GM12878 (cell line): ENCODE results near the gene OMG. TPM values are rescaled to one million over a fixed set of nuclear protein-coding genes. Genes with fewer than 3 reads are reported as not detected.

ENCODE experiments used
- ATAC-seq: fragments of 200-7000 bp; cut with Tn5 transposase; 3 replicates; pipeline ENCODE4 v1.9.1; 2020; ENCODE audit warnings: mild to moderate bottlenecking, moderate library complexity
- BruUV-seq: library from RNA; stranded (reverse); fragments of 400-500 nt; replicated peaks from 2 replicates; lab custom pipeline; 2021; lab: Mats Ljungman, UMichigan
- CTCF ChIA-PET: fragments of 300-600 bp; sonication (Branson Sonifier 250); formaldehyde crosslinking; extraction: SDS; loops from one replicate; lab custom pipeline; 2021; ENCODE audit warnings: inconsistent platforms; lab: Yijun Ruan, JAX
- POLR2A ChIA-PET: fragments of 350-600 bp; formaldehyde crosslinking; extraction: SDS; loops from one replicate; lab custom pipeline; 2021; ENCODE audit warnings: inconsistent platforms; lab: Charles Lee
- RAD21 ChIA-PET: fragments of 300-600 bp; sonication (Branson Sonifier 250); formaldehyde crosslinking; loops from one replicate; lab custom pipeline; 2023; ENCODE audit warnings: antibody characterized with exemption; ENCODE audit not compliant: unreplicated experiment; lab: Charles Lee
- SMC1A ChIA-PET: fragments of 300-600 bp; sonication (Branson Sonifier 250); formaldehyde crosslinking; loops from one replicate; lab custom pipeline; 2023; ENCODE audit not compliant: unreplicated experiment, uncharacterized antibody; lab: Charles Lee
- DNase-seq: peaks from one replicate; pipeline ENCODE4 v3.0.0-alpha.2; 2011; ENCODE audit warnings: low read depth, low spot score
- FAIRE-seq: peaks from 3 replicates; lab custom pipeline; 2011; peaks lifted over from hg19 to GRCh38; lab: Jason Lieb, UNC
- H2AFZ ChIP-seq: 2 replicates; pipeline ENCODE4 v1.6.0; 2011; ENCODE audit warnings: low read depth, low read length, control low read depth; ENCODE audit not compliant: control insufficient read depth
- H3K27ac ChIP-seq: 2 replicates; pipeline ENCODE4 v1.5.1; 2011; ENCODE audit warnings: control low read depth; ENCODE audit not compliant: control insufficient read depth, insufficient read depth
- H3K27me3 ChIP-seq, 2 experiments: replicated peaks in 1 of 2; 2 replicates each; pipeline versions ENCODE4 v1.6.0 to v1.6.1; 2011; ENCODE audit warnings: low read length in 1 of 2; ENCODE audit not compliant: control insufficient read depth in 2 of 2, insufficient read depth in 2 of 2
- H3K36me3 ChIP-seq, 2 experiments: 2 replicates each; pipeline ENCODE4 v1.5.1; 2011; ENCODE audit warnings: low read length in 1 of 2; ENCODE audit not compliant: control insufficient read depth in 2 of 2, insufficient read depth in 2 of 2
- H3K4me1 ChIP-seq: 2 replicates; pipeline ENCODE4 v1.6.1; 2011; ENCODE audit warnings: mild to moderate bottlenecking, low read length, moderate library complexity, mixed read lengths; ENCODE audit not compliant: control insufficient read depth, insufficient read depth
- H3K4me2 ChIP-seq: 2 replicates; pipeline ENCODE4 v1.6.0; 2011; ENCODE audit warnings: control low read depth; ENCODE audit not compliant: control insufficient read depth, insufficient read depth
- H3K4me3 ChIP-seq: fragments of 200-600 bp; sonication (generic); 2 replicates; pipeline ENCODE4 v1.5.1; 2016
- H3K79me2 ChIP-seq: 2 replicates; pipeline ENCODE4 v1.6.0; 2011; ENCODE audit warnings: low read length; ENCODE audit not compliant: control insufficient read depth, insufficient read depth
- H3K9ac ChIP-seq: 2 replicates; pipeline ENCODE4 v1.8.0; 2011; ENCODE audit warnings: low read length, control low read depth, mixed read lengths; ENCODE audit not compliant: control insufficient read depth, insufficient read depth
- H3K9me3 ChIP-seq: replicated peaks from 3 replicates; pipeline ENCODE4 v1.5.1; 2011; ENCODE audit warnings: mild to moderate bottlenecking, low read length; ENCODE audit not compliant: control insufficient read depth, insufficient read depth
- H4K20me1 ChIP-seq: 2 replicates; pipeline ENCODE4 v1.6.0; 2011; ENCODE audit not compliant: control insufficient read depth, insufficient read depth
- CBX3 ChIP-seq: fragments of 200-600 bp; sonication (generic); IDR thresholded peaks from 2 replicates; pipeline ENCODE4 v1.6.1; 2016; ENCODE audit warnings: low read depth, borderline replicate concordance
- DPF2 ChIP-seq: fragments of 450-650 bp; IDR thresholded peaks from 2 replicates; pipeline ENCODE4 v1.6.1; 2017; ENCODE audit warnings: mild to moderate bottlenecking
- ESRRA ChIP-seq: IDR thresholded peaks from 2 replicates; pipeline ENCODE4 v1.6.1; 2012; ENCODE audit warnings: mild to moderate bottlenecking, low read length, improper control_type of control experiment
- MTA2 ChIP-seq: fragments of 450-650 bp; IDR thresholded peaks from 2 replicates; pipeline ENCODE4 v1.6.1; 2016; ENCODE audit warnings: low read depth, mild to moderate bottlenecking, moderate library complexity
- NR2F1 ChIP-seq: fragments of 450-650 bp; conservative IDR thresholded peaks from 2 replicates; pipeline ENCODE4 v1.6.1; 2017; ENCODE audit warnings: mild to moderate bottlenecking
- NRF1 ChIP-seq: conservative IDR thresholded peaks from 2 replicates; pipeline ENCODE4 v1.6.1; 2011; ENCODE audit warnings: mild to moderate bottlenecking, low read depth, low read length, improper control_type of control experiment
- PAX5 ChIP-seq: IDR thresholded peaks from 2 replicates; pipeline ENCODE4 v1.6.1; 2011; ENCODE audit warnings: low read depth, low read length, borderline replicate concordance
- PML ChIP-seq: IDR thresholded peaks from 2 replicates; pipeline ENCODE4 v1.6.1; 2012; ENCODE audit warnings: low read length, inconsistent platforms
- RB1 ChIP-seq: fragments of 450-650 bp; formaldehyde crosslinking; IDR thresholded peaks from 2 replicates; pipeline ENCODE4 v1.6.1; 2017; ENCODE audit warnings: mild to moderate bottlenecking, borderline replicate concordance
- SIX5 ChIP-seq: IDR thresholded peaks from 2 replicates; pipeline ENCODE4 v1.6.1; 2011; ENCODE audit warnings: mild to moderate bottlenecking, low read depth, low read length, moderate library complexity; ENCODE audit not compliant: severe bottlenecking
- SPI1 ChIP-seq: IDR thresholded peaks from 2 replicates; pipeline ENCODE4 v1.6.1; 2011; ENCODE audit warnings: low read depth, mild to moderate bottlenecking, low read length, moderate library complexity, borderline replicate concordance; ENCODE audit not compliant: insufficient read depth
- STAT1 ChIP-seq: fragments of 450-650 bp; conservative IDR thresholded peaks from 2 replicates; pipeline ENCODE4 v1.6.1; 2014; ENCODE audit warnings: antibody characterized with exemption, mild to moderate bottlenecking
- ZNF207 ChIP-seq: fragments of 450-650 bp; IDR thresholded peaks from 2 replicates; pipeline ENCODE4 v1.6.1; 2014; ENCODE audit warnings: antibody characterized with exemption, mild to moderate bottlenecking, borderline replicate concordance
- WGBS: methylation state at CpG from one replicate; pipeline ENCODE4 v1.1.6; 2016; ENCODE audit warnings: low lambda C conversion rate; ENCODE audit not compliant: insufficient replicate concordance, insufficient coverage; ENCODE audit errors: missing lambda C conversion rate; 5-methylcytosine and 5-hydroxymethylcytosine counted together
- in situ Hi-C: fragments of 300-500 bp; cut with MboI; formaldehyde crosslinking; loops from 9 replicates; pipeline ENCODE4 v1.14.3; 2018; ENCODE audit warnings: mixed read lengths
- intact Hi-C: fragments of 100-400 bp; cut with micrococcal nuclease; formaldehyde crosslinking; loops from one replicate; pipeline ENCODE4 v1.14.2; 2022; ENCODE audit not compliant: unreplicated experiment
- polyA plus RNA-seq, 11 experiments: library from polyadenylated mRNA; depleted of rRNA in 4 of 11; unstranded in 6 of 11; stranded (reverse) in 5 of 11; fragments of >200 nt; fragmentation: Nextera tagmentation in 4 of 11; fragmentation: Illumina TruSeq in 1 of 11; extraction: Ambion mirVana in 4 of 11; extraction: Trizol in 1 of 11; gene quantifications; 1 replicate in 1 of 11; 2 replicates in 10 of 11; pipeline versions ENCODE4 v1.2.1 to v1.2.3, GENCODE V29; 2011 to 2016; ENCODE audit warnings: inconsistent platforms in 2 of 11, missing spikeins in 2 of 11, low read depth in 1 of 11
- total RNA-seq, 4 experiments: library from RNA; depleted of rRNA in 3 of 4; stranded (reverse); fragments of >200 nt in 3 of 4; fragmentation: Illumina TruSeq in 1 of 4; extraction: Trizol in 1 of 4; gene quantifications; 2 replicates each; pipeline versions ENCODE4 v1.2.1 to v1.2.3, GENCODE V29; 2013 to 2021
- TF ChIP-seq, protein P1 (sequence below): fragments of 450-650 bp; IDR thresholded peaks from 2 replicates; pipeline ENCODE4 v1.6.1; 2014; ENCODE audit warnings: mild to moderate bottlenecking
- TF ChIP-seq, protein P2 (sequence below): IDR thresholded peaks from 2 replicates; pipeline ENCODE4 v1.6.1; 2011; ENCODE audit warnings: borderline replicate concordance, low read depth, mild to moderate bottlenecking, moderate library complexity, mixed read lengths, low read length; ENCODE audit not compliant: insufficient read depth; ENCODE audit errors: extremely low read length

OMG gene
- total and polyA plus RNA-seq, 10 of the 15 experiments (the other 5 are each of a cell fraction or from before 2014, with no cell fraction given), result 0.09 to 0.96 (median 0.26) TPM

GRCh38 chr17:31274252-31274651 lies 22.8 kb downstream of the OMG start:
- FAIRE-seq (no peak), DNase-seq (no peak), ATAC-seq (no peak)
- POLR2A ChIA-PET, result no interaction called here
- H3K4me3 ChIP-seq, result no peak overlapping the region
- H4K20me1 ChIP-seq, result no peaks in the 10 kb centered on the region
- SMC1A ChIA-PET, result no interaction called here
- no peak overlapping the region for H2AFZ ChIP-seq
- no TSS peak for BruUV-seq
- whole genome bisulfite sequencing, result 98% methylated on average over 2 of the region's 2 CpGs
- no peaks in the 10 kb centered on the region for H3K79me2 ChIP-seq
- RAD21 ChIA-PET, result no interaction called here
- no peak for TF ChIP-seq ESRRA
- no peak for TF ChIP-seq PML
- TF ChIP-seq PAX5, result no peak
- no peak for TF ChIP-seq SPI1
- TF ChIP-seq DPF2, result no peak
- TF ChIP-seq ZNF207, result no peak
- TF ChIP-seq, protein P1, sequence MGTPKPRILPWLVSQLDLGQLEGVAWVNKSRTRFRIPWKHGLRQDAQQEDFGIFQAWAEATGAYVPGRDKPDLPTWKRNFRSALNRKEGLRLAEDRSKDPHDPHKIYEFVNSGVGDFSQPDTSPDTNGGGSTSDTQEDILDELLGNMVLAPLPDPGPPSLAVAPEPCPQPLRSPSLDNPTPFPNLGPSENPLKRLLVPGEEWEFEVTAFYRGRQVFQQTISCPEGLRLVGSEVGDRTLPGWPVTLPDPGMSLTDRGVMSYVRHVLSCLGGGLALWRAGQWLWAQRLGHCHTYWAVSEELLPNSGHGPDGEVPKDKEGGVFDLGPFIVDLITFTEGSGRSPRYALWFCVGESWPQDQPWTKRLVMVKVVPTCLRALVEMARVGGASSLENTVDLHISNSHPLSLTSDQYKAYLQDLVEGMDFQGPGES, result no peak
- intact Hi-C loops (no loop called here), in situ Hi-C loops (no loop called here)
- peaks cover 0 to 12% of the 10 kb centered on the region in 2 experiments; a peak in 2 of 4 replicates for H3K36me3 ChIP-seq
- H3K9ac ChIP-seq, result no peak overlapping the region
- CTCF ChIA-PET, result no interaction called here
- no peak overlapping the region for H3K27ac ChIP-seq
- H3K4me1 ChIP-seq, result no peaks in the 10 kb centered on the region
- no peaks in the 10 kb centered on the region for H3K9me3 ChIP-seq
- H3K27me3 ChIP-seq, result no peaks in the 10 kb centered on the region
- H3K4me2 ChIP-seq, result no peak overlapping the region

DNA sequence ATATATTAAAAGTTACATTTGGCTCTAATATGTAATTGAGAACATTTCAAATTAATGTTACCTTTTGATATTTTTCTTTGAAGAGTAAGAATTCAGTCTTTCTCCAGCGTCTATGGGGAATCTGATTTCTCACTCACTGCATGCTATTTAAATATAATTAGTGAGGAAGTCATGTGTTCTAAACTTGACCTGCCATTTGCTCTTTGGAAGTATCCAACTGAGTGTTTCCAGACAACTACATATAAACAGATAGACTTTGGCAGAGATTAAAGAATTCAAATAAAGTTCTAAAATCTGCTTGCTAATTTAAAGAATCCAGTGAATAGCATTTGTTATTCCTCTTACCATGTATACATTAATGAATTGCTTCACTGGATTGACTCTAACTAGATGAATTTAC lies 23.5 kb downstream of the OMG start:
- H3K27me3 ChIP-seq, result no peaks in the 10 kb centered on the region
- BruUV-seq, result no TSS peak
- in situ Hi-C loops (no loop called here), intact Hi-C loops (no loop called here)
- 100% methylated on average over 1 of the region's 1 CpG for whole genome bisulfite sequencing
- no peak for ATAC-seq
- RAD21 ChIA-PET, result no interaction called here
- H2AFZ ChIP-seq, result no peak overlapping the region
- no peaks in the 10 kb centered on the region for H3K4me1 ChIP-seq
- H4K20me1 ChIP-seq, result no peaks in the 10 kb centered on the region
- H3K79me2 ChIP-seq, result no peaks in the 10 kb centered on the region
- peaks cover 0 to 8% of the 10 kb centered on the region in 2 experiments; a peak in 2 of 4 replicates for H3K36me3 ChIP-seq
- POLR2A ChIA-PET, result no interaction called here
- H3K4me3 ChIP-seq, result no peak overlapping the region
- no peak overlapping the region for H3K9ac ChIP-seq
- no peak for FAIRE-seq
- SMC1A ChIA-PET, result no interaction called here
- CTCF ChIA-PET, result no interaction called here
- no peak overlapping the region for H3K27ac ChIP-seq
- no peak for DNase-seq
- TF ChIP-seq NR2F1 (no peak), SIX5 (no peak), MTA2 (no peak), RB1 (no peak), NRF1 (no peak), STAT1 (no peak), CBX3 (no peak)
- TF ChIP-seq, protein P2, sequence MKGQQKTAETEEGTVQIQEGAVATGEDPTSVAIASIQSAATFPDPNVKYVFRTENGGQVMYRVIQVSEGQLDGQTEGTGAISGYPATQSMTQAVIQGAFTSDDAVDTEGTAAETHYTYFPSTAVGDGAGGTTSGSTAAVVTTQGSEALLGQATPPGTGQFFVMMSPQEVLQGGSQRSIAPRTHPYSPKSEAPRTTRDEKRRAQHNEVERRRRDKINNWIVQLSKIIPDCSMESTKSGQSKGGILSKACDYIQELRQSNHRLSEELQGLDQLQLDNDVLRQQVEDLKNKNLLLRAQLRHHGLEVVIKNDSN, result no peak
- no peak overlapping the region for H3K4me2 ChIP-seq
- no peaks in the 10 kb centered on the region for H3K9me3 ChIP-seq
